GM20431 (cell line): ENCODE measurements around the gene ZNF675.
"Not testable (repeated sequence)": the region's sequence is repeated elsewhere in the genome, so short reads cannot be mapped to it uniquely, and the experiment has no call there.

Source experiments
- in situ Hi-C: fragments of 300-500 bp; cut with MseI, MboI; formaldehyde crosslinking; loops from one replicate; pipeline ENCODE4 v1.15.0; 2020; ENCODE audit warnings: low sequenced_read_pairs; ENCODE audit not compliant: unreplicated experiment

The ZNF675 gene

DNA sequence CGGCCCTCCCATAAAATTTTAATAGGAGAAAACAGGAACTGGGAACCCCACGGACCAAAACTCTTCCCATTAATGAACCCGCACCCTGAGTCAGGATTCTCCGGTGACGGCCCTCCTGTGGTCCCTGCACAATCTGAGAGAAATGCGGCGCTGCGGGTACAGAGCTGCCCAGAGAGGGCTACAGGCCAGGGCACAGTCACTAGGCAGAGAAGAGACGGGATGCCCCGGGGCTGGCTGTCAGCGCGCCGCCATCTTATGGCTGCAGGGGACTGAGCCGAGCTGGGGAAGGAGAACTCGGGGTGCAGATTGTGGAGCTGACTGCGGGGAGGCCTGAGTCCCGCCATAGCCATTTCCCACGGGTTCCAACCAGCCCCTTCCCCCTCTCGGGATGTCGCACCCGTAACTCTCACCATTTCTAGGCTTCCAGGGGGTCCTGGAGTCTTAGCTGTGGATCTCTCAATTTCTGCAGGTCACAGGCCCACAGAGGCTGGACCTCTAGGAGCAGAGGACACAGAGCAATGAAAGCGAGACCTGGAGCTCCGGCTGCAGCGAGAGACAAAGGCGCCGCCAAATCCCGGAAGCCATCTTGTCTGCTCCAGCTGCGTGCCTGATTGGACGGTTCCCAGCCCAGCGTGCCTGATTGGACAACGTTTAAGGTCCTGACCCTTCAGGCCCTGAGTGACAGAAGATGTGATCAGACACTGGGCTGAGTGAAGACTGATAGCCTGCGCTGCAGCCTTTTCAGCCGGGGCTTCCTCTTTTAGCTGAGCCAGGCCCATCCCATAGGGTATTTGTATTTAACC lies at the start of gene ZNF675:
ZNF675 (minus strand) TSS at position 592 of the 803 bp plus-strand sequence; CDS start at position 413, 179 bp downstream.
- in situ Hi-C loops, result no loop called here

DNA sequence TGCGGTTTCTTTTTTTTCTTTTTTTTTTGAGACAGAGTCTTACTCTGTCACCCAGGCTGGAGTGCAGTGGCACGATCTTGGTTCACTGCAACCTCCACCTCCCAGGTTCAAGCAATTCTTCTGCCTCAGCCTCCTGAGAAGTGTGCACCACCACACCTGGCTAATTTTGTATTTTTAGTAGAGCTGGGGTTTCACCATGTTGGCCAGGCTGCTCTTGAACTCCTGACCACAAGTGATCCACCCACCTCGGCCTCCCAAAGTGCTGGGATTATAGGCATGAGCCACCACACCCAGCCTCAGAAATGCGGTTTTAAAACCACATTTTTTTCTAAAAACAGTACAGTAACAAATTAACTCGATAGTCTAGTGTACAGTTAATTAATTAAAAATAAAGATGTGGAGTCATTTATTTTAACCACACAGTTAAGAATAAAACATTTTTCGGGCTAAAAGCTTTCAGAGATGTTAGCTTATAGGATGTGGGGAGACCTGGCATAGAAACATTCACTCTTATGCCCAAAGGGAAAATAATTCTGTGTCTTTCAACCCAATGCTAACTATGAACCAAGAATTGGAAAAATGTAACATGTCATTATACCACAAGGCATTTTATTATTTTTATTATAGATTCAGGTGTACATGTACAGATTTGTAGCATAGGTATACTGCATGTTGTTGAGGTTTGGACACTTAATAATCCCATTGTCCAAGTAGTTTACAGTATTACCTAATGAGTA lies 43.9 kb upstream of the ZNF675 start:
- in situ Hi-C loops, result not testable (repeated sequence)

GRCh38 chr19:23724161-23724560 lies 37.1 kb upstream of the ZNF675 start:
- in situ Hi-C loops, result not testable (repeated sequence)

- in situ Hi-C loops, result no loop called here
These were observed 31.8 kb upstream of the ZNF675 start for GRCh38 chr19:23718802-23719201.

DNA sequence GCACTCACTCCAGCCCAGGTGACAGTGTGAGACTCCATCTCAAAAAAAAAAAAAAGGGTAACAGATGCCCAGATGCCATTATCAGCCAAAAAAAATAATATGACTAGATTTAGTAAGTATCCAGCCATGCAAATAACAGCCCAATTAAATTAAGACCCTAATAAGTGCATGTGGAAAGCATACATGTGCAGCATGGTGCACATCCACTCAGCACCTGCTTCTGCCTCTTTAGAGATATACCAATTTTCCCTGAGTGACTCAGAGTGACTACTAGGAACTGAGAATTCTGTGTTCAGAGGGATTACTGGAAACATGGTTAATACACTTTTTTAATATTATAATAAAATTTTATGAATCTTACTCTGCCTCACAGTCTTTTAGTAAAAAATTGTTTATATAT lies 29.8 kb upstream of the ZNF675 start:
- in situ Hi-C loops, result no loop called here

- in situ Hi-C loops, result no loop called here
These were observed 22.3 kb upstream of the ZNF675 start for GRCh38 chr19:23709347-23709746.

DNA sequence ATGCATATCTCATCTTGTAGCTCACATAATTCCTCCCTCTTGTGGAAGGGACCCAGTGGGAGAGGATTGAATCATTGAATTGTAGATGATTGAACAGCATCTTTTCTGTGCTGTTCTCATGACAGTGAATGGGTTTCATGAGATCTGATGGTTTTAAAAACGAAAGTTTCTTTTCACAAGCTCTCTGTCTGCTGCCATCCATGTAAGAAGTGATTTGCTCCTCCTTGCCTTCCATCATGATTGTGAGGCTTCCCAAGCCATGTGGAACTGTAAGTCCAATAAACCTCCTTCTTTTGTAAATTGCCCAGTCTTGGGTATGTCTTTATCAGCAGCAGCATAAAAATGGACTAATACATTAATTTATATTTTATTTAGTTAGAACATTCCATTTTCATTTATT lies 19.6 kb upstream of the ZNF675 start:
- in situ Hi-C loops, result no loop called here

GRCh38 chr19:23699521-23699860 lies 12.5 kb upstream of the ZNF675 start:
- in situ Hi-C loops, result no loop called here

GRCh38 chr19:23698711-23699520 lies 11.9 kb upstream of the ZNF675 start:
- in situ Hi-C loops, result no loop called here

DNA sequence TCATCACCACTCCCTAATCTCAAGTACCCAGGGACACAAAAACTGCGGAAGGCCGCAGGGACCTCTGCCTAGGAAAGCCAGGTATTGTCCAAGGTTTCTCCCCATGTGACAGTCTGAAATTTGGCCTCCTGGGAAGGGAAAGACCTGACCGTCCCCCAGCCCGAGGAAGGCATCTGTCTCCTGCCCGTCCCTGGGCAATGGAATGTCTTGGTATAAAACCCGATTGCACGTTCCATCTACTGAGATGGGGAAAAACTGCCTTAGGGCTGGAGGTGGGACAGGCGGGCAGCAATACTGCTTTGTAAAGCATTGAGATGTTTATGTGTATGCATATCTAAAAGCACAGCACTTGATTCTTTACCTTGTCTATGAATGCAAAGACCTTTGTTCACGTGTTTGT lies 5.9 kb upstream of the ZNF675 start:
- in situ Hi-C loops, result not testable (repeated sequence)

GRCh38 chr19:23673132-23673531 lies 13.9 kb downstream of the ZNF675 start:
- in situ Hi-C loops, result no loop called here

DNA sequence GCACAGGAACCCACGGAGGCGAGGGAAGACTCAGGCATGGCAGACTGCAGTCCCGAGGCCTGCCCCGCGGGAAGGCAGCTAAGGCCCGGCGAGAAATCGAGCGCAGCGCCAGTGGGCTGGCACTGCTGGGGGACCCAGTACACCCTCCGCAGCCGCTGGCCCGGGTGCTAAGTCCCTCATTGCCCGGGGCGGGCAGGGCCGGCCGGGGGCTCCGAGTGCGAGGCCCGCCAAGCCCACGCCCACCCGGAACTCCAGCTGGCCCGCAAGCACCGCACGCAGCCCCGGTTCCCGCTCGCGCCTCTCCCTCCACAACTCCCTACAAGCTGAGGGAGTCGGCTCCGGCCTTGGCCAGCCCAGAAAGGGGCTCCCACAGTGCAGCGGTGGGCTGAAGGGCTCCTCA lies 18.4 kb downstream of the ZNF675 start:
- in situ Hi-C loops, result not testable (repeated sequence)

- in situ Hi-C loops, result no loop called here
These were observed 21.2 kb downstream of the ZNF675 start for GRCh38 chr19:23665651-23666410.

GRCh38 chr19:23649817-23650216 lies 37.2 kb downstream of the ZNF675 start:
- in situ Hi-C loops, result not testable (repeated sequence)
